HG03439 (cell line): ENCODE data around the gene STK10.

Source experiments
- ATAC-seq: cut with Tn5 transposase; IDR thresholded peaks from one replicate; pipeline ENCODE4 v1.9.1; 2021; ENCODE audit warnings: mild to moderate bottlenecking, moderate library complexity; ENCODE audit not compliant: unreplicated experiment

Gene STK10

DNA sequence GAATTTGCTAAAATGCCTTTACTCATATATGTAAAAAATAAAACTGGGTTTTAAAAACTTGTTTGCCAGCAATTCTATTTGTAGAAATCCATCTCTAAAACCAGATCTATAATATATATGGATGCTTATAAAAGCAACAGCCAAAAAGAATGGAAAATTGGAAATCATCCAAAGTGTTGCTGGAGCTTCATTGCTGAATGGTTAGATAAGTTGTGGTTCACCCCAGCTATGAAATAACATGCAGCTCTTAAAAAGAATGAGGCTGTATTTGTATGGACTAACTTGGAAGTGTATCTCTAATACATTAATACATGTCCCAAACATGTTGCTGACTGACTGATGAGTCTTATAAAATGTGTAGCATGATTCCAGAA, 76.2 kb downstream of the STK10 start:
- ATAC-seq = no peak

DNA sequence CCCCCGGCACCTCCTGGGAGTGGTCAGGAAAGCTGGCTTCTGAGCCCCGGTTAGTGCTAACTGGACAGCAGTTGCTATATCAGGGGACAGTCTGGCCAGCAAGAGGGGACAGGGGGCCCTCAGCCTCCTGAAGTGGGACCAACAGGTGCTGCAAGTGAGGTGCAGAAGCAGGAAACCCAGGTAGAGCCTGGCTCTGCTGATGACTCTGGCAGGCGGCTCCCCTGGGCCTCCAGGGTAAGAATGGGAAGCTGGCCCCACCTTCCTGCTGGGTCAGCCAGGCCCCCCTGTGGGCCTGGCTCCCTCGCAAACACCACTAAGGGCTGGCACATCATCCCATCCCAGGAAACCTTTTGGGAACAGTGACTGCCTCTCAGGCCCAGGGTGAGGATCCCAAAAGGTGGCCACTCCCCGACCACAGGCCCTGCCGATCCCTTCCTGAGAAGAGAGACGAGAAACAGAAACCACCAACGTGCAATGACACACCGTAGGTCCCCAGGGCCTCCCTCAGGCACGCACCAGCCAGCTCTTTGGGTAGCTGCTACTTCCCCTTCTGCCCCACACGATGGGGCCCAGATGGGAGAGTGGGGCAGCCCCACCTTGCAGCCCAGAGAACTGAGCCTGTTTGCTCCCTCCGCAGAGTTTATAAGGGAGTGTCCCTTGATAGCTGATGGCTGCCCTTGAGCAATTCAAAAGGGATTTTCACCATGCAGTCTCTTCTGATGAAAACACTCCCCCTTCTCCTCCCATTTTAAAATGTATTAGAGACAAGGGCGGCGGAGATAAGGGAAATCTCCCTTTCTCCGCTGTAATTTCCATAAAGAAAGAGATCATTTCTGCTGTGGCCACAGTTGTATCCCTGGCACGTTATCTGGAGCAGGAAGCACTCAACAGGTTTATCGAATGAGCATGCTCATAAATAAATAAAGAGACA, 76.8 kb downstream of the STK10 start:
- ATAC-seq = peak; percentile 85

DNA sequence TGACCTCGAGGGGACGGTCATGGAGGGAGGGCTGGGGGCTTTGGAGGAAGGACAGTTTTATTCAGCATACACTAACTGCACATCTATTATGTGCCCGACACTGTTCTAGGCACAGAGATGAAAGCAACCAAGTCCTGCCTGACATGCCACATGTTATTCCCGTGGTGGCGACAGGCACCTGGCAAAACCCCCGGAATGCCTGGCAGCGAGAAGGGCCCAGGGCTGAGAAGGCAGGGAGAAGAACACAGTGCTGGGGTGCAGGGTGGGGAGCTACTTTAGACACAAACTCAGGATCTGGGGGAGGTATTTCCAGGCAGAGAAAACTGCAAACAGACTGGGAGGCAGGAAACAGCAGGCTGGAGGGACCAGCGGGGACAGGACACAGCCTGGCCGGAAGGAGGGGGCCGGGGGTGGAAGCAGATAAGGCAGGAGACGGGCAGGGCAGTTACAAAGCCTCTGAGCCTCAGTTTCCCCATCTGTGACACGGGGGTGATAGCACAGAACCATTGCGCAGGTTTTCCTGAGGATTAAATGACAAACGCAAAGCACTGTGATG, 77.7 kb downstream of the STK10 start:
- ATAC-seq = no peak

DNA sequence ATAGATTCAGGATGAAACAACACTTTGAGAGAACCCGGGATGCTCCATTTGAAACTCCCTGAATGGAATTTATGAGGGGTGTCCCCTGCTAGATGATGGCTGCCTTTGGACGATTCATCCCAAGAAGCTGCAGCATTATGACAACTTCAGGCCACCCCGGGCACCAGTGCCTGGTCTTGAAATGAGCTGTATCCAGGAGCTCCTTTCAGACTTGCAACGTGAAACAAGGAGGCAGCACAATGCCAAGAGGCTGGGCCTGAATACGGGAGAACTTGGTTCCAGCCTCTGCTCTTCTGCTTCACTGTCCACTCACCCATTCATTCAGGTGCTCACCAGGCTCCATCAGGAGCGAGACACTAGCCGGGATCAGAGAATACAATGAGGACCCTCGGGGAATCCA, 78.3 kb downstream of the STK10 start:
- no peak for ATAC-seq

DNA sequence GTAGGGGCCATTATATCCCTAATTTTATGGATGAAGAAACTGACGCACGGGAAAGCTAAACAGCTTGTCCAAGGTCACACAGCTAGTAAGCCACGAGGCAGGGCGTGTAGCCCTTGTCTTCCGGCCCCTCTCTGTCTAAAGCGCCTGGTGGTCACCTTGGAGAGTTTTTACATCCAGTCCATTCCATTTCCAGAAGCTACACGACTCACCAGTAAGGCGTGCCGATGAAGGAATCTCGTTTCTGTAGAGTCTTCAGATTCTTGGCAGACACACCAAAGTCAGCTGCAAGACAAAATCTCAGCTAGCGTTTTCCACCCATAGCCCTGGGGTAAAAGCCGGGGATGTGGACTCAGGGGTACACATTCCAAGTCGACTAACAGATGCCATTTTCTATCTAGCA, 80.5 kb downstream of the STK10 start:
- ATAC-seq = no peak

DNA sequence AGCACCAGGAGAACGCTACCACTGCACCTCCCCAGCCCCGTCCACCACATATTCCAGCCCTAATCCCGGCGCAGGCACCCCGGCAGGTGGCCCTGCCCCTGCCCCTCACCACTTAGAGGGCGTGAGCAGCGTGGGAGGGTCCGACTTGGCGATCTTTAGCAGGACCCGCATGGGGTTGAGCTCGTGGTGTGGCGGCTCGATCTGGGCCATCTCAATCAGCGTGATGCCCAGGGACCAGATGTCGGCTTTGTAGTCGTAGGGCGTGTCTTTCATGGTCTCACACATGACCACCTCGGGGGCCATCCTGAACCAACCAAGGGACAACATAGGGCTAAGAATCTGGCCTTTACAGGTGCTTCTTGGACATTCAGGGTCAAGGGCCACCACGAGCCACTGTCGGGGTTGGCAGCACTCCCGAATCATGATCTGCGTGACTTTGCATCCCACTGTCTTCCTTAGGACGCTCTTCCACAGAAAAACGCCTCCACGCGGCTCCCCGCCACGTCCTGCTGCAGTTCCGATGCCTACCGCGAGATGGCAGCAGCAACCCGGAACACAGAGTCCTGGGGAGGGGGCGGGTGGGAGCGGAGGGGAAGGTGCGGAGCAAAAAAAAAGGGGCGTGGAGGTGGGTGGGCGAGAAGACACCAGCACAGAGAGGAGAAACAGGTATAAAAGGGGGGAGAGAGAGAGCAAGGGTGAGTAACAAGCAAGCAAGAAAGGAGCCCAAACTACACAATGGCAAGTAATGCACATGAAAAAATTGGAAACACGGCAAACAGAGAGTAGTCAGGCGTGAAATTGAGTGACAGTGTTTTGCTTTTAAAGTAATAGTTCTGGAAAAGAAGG, 81.3 kb downstream of the STK10 start:
- no peak for ATAC-seq

DNA sequence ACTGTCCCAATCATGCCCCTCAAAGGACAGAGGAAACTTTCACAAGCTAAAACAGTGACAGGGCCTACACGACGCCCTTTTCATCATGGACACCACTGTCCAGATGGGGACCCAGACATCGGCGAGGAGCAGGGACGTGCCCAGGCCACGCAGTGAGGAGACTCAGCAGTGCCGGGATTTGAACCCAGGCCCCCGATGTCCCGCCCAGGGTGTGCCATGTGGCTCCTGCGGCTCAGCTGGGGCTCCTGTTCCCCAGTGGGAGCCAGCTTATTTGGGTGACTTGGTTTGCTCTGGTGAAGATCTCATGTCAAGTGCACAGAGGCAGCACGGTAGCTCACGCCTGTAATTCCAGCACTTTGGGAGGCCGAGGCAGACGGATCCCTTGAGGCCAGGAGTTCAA, 82.2 kb downstream of the STK10 start:
- no peak for ATAC-seq

DNA sequence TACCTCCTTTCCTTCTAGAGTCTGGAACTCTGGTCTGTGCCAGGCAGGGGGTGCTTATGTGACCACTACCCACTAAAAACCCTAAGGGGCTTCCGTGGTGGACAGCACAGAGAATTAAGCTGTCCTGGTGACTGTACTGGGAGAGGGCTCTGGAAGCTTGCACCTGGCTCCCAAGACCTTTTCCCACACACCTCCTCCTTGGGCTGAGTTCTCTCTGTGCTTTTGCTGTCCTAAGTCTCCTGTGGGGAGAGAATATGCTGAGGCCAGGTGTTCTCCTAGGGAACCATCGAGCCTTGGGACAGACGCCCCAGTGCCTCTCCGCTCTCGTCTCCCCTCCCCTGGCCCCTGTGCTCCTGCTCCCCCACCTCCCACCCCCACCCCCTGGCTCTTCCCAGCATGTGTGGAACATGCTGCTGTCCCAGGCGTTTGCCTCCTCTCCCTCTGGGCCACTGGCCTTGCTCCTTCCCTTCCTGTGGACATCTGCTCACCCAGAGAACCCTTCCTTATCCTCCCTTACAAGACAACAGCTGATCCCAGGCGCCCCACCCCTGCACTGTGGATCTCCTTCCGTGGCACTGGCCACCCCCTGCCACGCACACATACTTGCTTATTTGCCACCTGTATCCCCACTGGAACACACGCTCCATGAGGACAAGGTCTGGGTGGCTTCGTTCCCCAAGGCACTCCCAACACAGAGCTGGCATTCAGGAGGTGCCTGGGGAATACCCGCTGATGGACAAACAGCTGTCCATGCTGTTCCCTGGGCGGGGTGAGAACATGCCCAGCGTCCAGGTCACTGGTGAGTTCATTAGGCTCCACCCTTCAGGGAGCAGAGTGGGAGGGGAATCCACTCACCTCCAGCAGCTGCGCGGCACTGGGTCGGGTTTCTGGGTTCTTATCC, 83.0 kb downstream of the STK10 start:
- no peak for ATAC-seq

DNA sequence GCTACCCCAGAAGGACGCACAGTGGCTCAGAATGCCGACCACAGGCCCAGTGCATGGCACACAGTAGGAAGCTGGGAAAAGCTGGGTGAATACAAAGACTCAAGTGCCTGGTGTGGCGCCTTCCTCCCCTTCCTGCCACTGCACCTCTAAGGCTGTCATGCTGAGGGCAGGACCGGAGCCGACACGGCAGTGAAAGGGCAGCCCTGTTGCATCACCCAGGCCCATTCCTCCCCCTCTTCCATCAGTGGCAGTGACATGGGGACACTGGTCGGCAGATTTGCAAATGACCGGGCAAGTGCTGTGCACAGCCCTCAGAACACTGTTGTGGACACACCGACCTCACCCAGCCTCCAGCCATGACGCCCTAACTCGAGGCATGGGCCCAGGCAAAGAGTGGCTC, 84.0 kb downstream of the STK10 start:
- ATAC-seq = no peak

DNA sequence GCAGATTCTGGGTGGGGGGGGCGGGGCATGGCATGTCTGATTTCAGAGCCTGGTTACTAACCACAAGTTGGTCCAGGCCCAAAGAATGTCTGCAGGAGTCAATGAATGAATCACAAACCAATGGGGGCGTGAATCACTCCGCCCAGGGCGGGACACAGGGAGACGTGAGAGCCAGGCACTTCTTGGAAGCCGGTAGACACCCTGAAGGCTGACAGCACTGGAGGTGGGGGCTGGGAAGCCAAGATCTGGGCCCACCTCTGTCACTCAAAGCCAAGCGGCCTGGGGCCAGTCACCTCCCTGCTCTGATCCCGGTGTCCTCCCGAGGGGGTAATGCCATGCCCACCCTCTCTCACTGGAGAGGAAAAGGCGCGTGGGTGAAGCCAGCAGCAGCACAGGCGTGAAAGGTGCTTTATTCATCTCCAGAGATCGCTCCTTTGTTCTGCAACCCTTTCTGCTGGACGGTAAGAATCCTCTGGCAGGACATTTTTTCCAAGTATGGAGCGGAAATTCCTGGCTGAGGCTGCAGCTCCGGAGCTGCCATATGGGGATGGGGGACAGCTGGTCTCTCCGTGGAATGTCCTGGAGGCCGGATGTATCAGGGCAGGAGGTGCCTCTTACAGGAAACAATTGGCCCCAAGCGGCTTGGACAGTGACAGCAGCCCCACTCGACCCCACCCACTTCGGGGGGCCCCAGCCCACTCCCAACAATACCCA, 85.0 kb downstream of the STK10 start:
- ATAC-seq = no peak

DNA sequence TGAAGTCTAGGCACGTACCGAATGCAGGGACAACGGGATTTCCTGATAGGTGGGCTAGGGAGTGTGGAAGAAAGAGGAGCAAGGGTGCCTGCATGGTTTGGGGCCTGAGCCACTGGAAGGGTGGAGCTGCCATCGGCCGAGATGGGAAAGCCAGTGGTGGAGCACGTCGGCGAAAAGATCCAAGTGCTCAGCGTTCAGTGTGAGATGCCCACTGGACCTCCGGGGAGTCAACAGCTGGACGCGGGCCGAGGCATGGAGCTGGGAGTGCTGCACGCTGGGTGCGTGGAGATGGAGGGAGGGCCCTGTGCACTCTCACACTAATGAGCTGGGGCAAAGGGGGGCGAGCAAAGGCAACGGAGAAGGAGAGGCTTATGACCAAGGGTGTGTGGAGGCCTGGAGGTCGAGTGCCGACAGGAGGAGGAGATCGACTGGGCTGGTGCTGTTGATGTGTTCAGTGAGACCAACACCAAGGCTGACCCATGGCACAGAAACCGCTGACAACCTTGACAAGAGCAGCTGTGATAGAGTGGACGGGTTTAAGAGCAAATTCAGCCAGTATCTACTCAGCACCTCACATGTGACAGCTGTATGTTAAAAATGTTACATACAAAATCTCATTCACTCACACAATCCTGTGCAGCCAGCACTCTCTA, 85.7 kb downstream of the STK10 start:
- ATAC-seq = no peak

DNA sequence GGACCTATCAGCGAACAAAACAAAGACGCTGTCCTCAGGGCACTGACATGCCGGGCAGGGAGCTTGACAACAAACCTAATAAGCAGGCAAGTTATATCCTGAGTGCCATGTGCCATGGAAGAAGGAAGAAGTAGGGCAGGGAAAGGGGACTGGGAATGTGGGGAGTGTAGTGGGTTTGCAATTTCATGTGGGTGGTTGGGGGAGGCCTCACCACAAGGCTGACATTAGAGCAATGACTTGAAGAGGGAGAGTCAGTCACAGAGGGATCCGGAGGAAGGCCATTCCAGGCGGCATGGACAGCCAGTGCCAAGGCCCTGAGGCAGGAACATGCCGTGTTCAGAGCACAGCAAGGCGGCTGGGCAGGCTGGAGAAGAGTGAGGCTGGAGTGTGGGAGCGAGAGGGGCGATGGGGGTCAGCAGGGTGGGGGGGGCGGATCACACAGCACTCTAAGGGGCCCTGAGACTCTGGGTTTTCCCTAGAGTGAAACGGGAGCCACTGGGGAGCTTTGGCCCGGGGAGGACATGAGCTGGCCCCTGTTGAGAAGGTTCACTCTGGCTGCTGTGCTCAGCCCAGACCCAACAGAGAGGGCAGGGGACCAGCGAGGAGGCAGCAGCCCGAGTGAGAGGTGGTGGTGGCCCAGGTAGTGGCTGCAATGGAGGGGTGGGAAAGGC, 86.3 kb downstream of the STK10 start:
- no peak for ATAC-seq

DNA sequence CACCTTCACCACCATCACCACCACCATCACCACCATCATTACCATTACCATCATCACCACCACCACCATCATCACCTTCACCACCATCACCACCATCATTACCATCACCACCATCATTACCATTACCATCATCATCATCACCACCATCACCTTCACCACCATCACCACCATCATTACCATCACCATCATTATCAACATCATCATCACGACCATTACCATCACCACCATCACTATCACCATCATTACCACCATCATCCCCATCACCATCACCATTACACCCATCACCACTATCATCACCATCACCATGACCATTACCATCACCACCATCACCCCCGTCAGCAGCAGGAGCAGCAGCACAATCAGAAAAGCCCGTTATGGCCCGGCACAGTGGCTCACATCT, 89.1 kb downstream of the STK10 start:
- ATAC-seq = no peak

DNA sequence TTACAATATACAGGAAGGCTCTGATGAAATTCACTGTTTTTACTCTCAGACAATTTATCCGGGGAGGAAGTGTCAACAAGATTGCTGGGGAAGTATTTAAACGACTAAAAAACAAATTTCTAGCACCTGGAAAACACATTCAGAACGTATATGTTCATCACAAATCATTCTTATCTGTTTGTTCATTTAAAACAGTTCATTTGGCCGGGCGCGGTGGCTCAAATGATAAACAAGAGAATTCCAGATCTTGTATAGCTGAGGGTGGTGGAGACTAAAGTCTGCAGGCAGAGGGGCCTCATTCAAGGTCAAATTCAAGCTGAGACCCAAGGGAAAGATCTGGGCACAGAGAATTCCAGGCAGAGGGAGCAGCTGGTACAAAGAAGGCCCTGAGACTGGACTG, 90.0 kb downstream of the STK10 start:
- ATAC-seq = no peak

DNA sequence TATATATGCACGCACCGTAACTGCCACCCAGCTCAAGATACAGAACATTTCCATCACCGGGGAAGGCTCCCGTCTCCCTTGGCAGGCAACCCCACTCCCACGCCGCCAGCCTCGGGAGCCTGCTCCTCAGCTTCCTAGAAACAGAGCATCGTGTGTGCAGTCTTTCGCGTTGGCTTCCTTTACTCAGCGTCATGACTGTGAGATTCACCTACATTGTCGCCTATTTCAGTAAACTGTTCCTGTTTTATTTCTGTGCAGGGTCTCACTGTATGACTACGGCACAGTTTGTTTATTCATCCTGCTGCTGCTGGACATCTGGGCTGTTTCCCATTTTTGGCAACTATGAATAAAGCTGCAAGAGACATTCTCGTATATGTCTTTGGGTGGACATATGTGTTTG, 90.7 kb downstream of the STK10 start:
- ATAC-seq = no peak

DNA sequence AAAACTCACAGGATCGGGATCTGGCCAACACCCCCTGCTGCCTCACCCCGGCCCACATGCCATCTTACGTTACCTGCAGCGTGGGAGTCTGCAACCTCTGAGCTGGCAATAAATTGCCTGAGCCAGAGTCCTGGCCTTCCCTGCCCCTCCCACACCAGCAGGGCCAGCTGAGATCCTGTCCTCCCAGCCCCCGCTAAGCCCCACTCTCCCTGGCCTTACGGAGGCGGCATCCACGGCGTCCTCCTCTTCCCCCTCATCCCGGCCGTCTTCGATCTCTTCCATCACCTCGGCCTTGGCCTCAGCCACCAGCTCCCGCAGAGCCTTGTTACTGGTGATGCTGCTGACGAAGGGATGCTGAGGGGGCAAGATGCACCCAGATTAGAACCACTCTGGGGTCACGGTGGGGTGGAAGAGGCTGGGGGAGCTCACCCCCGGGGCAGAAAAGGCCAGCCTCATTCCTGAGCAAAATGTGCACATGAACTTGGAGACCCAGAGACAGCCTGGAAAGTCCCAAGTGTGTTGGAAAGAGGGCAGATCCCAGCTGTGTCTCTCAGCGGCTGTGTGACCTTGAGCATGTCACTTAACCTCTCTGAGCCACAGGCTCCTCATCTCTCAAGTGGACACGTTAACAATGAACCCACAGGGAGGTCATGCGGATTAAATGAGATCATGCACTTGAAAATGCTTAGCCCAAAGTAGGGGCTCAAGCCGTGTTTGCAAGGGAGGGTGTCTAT, 91.7 kb downstream of the STK10 start:
- no peak for ATAC-seq

DNA sequence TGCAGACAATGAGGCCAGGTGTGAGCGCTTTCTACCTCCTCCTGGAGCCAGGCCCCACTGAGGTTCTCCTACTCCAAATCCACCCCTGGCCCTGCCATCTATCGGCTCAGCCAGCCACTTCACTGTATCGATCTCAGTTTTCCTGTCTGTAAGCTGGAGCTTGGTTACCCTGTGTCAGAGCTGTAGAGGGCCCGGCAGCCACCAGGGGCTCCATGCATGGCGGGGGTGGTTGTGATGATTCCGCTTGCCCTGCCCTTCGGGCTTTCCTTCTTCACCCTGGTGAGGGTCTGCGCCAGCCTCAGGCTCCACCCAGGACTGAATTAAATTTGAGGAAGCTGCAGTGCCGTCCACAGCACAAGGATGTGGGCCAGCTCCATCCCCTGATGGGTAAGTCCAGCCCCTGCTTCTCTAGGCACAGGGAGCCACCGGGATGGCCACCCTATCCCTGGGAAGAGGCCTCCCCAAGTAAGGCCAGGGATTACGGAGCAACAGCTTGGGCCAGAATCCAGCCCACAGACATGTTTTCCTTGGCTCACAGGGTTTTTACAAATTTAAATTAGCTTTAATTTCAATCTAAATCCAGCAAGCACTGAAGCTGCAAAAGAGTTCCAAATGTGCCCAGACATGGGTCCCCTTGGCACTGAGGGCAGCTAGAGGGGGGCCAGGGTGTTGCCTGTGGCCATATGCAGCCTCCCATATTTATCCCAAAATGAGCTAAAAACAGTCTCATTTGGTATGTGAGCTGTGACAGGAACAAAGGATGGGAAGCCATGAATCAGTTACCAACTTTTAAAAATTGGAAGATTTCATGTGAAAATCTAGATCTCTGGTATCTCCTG, 92.4 kb downstream of the STK10 start:
- no peak for ATAC-seq

DNA sequence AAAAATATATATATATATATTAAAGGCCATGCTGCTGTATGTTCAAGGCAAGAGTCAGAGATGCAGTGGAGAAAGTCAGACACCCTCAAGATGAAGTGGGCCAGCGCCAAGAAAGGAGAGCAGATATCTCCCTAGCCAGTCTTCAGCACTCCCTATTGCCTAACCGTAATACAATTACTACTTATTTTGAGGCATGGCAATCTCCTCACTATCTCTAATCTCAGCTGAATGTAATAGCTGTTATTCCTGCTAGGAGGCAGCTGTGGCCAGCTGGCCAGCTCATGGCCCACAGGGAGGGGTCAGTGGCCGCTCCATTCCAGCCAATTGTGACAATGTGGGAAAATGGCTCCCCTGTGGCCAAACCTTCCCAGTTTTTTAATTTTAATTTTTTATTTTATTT, 94.1 kb downstream of the STK10 start:
- ATAC-seq = no peak
